ENCODE measurements around the gene KL.

The KL gene

GRCh38 chr13:33016414-33017322 is at the start of gene KL:
Gene KL (plus strand): TSS chr13:33016423. CDS start chr13:33016441, 18 bp downstream.
- DNase-seq (ENCODE audit: low read depth), result no peak

- no peak for DNase-seq (ENCODE audit: low read depth)
Measured at GRCh38 chr13:32967584-32968182, 48.5 kb upstream of the KL start.

- no peak for DNase-seq (ENCODE audit: low read depth)
Measured at GRCh38 chr13:32968316-32968715, 47.9 kb upstream of the KL start.

GRCh38 chr13:32968793-32969192 is 47.4 kb upstream of the KL start:
- DNase-seq (ENCODE audit: low read depth), result no peak

GRCh38 chr13:32969516-32969941 is 46.7 kb upstream of the KL start:
- no peak for DNase-seq (ENCODE audit: low read depth)

GRCh38 chr13:32976056-32976805 is 40.0 kb upstream of the KL start:
- no peak for DNase-seq (ENCODE audit: low read depth)

GRCh38 chr13:32976912-32977311 is 39.3 kb upstream of the KL start:
- no peak for DNase-seq (ENCODE audit: low read depth)

GRCh38 chr13:32977321-32977720 is 38.9 kb upstream of the KL start:
- no peak for DNase-seq (ENCODE audit: low read depth)

GRCh38 chr13:32978278-32978677 is 37.9 kb upstream of the KL start:
- DNase-seq (ENCODE audit: low read depth), result no peak

GRCh38 chr13:32983058-32983457 is 33.2 kb upstream of the KL start:
- no peak for DNase-seq (ENCODE audit: low read depth)

GRCh38 chr13:32984857-32985626 is 31.2 kb upstream of the KL start:
- DNase-seq (ENCODE audit: low read depth), result no peak

GRCh38 chr13:32986552-32986951 is 29.7 kb upstream of the KL start:
- DNase-seq (ENCODE audit: low read depth), result no peak

GRCh38 chr13:32987462-32987861 is 28.8 kb upstream of the KL start:
- DNase-seq (ENCODE audit: low read depth), result no peak

GRCh38 chr13:32988608-32989289 is 27.5 kb upstream of the KL start:
- DNase-seq (ENCODE audit: low read depth), result no peak

GRCh38 chr13:32989290-32989667 is 26.9 kb upstream of the KL start:
- no peak for DNase-seq (ENCODE audit: low read depth)

GRCh38 chr13:32989942-32990341 is 26.3 kb upstream of the KL start:
- no peak for DNase-seq (ENCODE audit: low read depth)

- no peak for DNase-seq (ENCODE audit: low read depth)
Measured at GRCh38 chr13:32993145-32993544, 23.1 kb upstream of the KL start.

GRCh38 chr13:32997399-32997798 is 18.8 kb upstream of the KL start:
- DNase-seq (ENCODE audit: low read depth), result no peak

- DNase-seq (ENCODE audit: low read depth), result no peak
Measured at GRCh38 chr13:32998966-32999365, 17.3 kb upstream of the KL start.

GRCh38 chr13:33000365-33000764 is 15.9 kb upstream of the KL start:
- no peak for DNase-seq (ENCODE audit: low read depth)

GRCh38 chr13:33003458-33004019 is 12.7 kb upstream of the KL start:
- DNase-seq (ENCODE audit: low read depth), result no peak
